ENCODE data around the gene SIPA1. TPM values are rescaled to one million over a fixed set of nuclear protein-coding genes. Genes with fewer than 3 reads are reported as not detected.

SIPA1 gene
- total RNA-seq, 1 experiment from 2014 or later = 105 TPM

- POLR2A ChIA-PET = interaction anchor here (1.0 to 1.4 kb wide), 2 partner anchors 36 to 57 kb away, joined by 3 read pairs; partner anchors contain the start of gene PCNX3
- H3K36me3 ChIP-seq (ENCODE audit: control insufficient read depth in 1 of 2, insufficient read depth in 2 of 2, low read length in 2 of 2) = peaks cover 11 to 20% of the 10 kb centered on the region in 2 experiments; a peak in 2 of 4 replicates
Observed at GRCh38 chr11:65651339-65651588, 13.4 kb downstream of the SIPA1 start.

DNA sequence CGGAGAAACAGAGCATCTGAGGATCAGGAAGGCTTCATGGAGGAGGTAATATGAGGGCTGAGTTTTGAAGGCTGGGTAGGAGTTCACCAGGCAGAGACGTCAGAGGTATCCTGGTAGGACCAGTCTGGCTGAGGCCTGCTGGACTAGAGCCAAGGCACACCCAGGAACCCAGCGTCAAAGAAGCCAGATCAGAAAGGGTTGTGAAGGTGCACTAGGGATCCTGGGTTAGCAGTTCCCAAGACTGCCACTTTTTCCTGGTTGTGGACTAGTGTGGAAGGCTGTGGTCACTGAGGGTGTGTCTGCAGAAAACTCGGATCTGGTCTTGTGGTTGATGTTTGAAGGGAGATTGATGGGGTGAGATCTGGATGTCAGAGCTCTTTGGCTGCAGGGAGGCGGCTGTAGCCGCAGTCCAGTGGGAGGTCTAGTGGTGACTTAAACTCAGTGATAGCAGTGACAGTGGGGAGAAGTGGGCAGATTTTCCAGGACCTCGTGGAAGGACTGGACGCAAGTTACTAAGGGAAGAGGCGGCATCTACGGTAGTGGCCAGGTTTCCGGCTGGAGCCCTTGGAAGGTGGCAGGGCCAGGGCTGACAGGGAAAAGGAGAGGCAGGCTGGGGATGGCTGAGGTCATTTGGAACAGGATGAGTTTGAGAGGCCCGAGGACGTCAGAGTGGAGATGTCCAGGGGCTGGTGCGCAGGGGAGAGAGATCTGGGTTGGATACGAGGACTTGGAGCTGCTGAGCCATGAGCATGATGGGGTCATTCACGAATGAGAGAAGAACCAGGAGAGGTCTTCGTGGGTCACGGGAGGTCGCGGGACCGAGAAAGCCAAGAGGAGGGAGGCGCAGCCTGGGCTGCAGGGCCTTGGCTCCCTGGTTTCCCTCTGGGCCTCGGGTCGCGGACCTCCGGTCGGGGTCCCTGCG lies 13.9 kb downstream of the SIPA1 start:
- ATAC-seq (0 out of 2 replicates have a peak, but pooled peaks have one; percentile 5), DNase-seq (ENCODE audit: low read depth, low spot score) (no peak)
- H3K27ac ChIP-seq (ENCODE audit: low read depth, low read length) = peak overlapping the region; percentile 96
- H3K9me2 ChIP-seq (ENCODE audit: insufficient read depth) = no peaks in the 10 kb centered on the region
- H2AFZ ChIP-seq (ENCODE audit: low read depth, low read length, poor library complexity, severe bottlenecking) = no peak overlapping the region
- no peaks in the 10 kb centered on the region for H3K9me3 ChIP-seq (ENCODE audit: control insufficient read depth in 1 of 2, insufficient read depth in 1 of 2, low read depth in 1 of 2, low read length in 2 of 2)
- peaks cover 13 to 23% of the 10 kb centered on the region in 2 experiments; a peak in 2 of 4 replicates for H3K36me3 ChIP-seq (ENCODE audit: control insufficient read depth in 1 of 2, insufficient read depth in 2 of 2, low read length in 2 of 2)
- TF ChIP-seq RAD21 (IDR thresholded peaks at IDR 0.05; ENCODE audit: low read depth) (no peak), POLR2AphosphoS5 (IDR thresholded peaks at IDR 0.05; ENCODE audit: low read depth, low read length) (peak; percentile 48; the same call in 1 of the 2 replicates)
- RAD21 ChIA-PET (ENCODE audit: low non-redundant PET in 1 of 2, low total read pairs in 2 of 2, uncharacterized antibody in 2 of 2, unreplicated experiment in 2 of 2) = no interaction called here
- CTCF ChIA-PET = no interaction called here
- peak overlapping the region; percentile 51 to 62 for H3K4me3 ChIP-seq (replicated peaks in 1 of 2; ENCODE audit: low read depth in 1 of 2, low read length in 2 of 2)
- H3K4me2 ChIP-seq (ENCODE audit: low read length) = peak overlapping the region; percentile 93
- peak overlapping the region; percentile 80 for H3K9ac ChIP-seq (ENCODE audit: low read length)
- intact Hi-C loops (cut with micrococcal nuclease) = no loop called here
- no TSS peak for BruUV-seq (replicated peaks)
- POLR2A ChIA-PET = interaction anchor here (1.0 to 2.6 kb wide), 6 partner anchors 10 to 208 kb away, joined by 3 to 24 read pairs (median 3); partner anchors contain the start of genes PCNX3, RELA and SIPA1
- peaks cover 6% of the 10 kb centered on the region; the same call in 1 of the 2 replicates for H3K79me2 ChIP-seq (ENCODE audit: insufficient read depth, low read length)
- no peaks in the 10 kb centered on the region for H3K27me3 ChIP-seq (ENCODE audit: insufficient read depth, low read length)
- peaks cover 38 to 62% of the 10 kb centered on the region in 2 experiments for H3K4me1 ChIP-seq (ENCODE audit: control insufficient read depth in 1 of 2, insufficient read depth in 2 of 2, low read length in 2 of 2)
- no peaks in the 10 kb centered on the region for H4K20me1 ChIP-seq (ENCODE audit: insufficient read depth)

More at GRCh38 chr11:65651339-65651588, 13.4 kb downstream of the SIPA1 start:
- peak overlapping the region; percentile 93 for H3K4me2 ChIP-seq (ENCODE audit: low read length)
- peaks cover 40 to 66% of the 10 kb centered on the region in 2 experiments for H3K4me1 ChIP-seq (ENCODE audit: control insufficient read depth in 1 of 2, insufficient read depth in 2 of 2, low read length in 2 of 2)
- peak overlapping the region; percentile 96 for H3K27ac ChIP-seq (ENCODE audit: low read depth, low read length)
- no peaks in the 10 kb centered on the region for H3K9me2 ChIP-seq (ENCODE audit: insufficient read depth)
- no peaks in the 10 kb centered on the region for H3K27me3 ChIP-seq (ENCODE audit: insufficient read depth, low read length)
- CTCF ChIA-PET = no interaction called here
- RAD21 ChIA-PET (ENCODE audit: low non-redundant PET in 1 of 2, low total read pairs in 2 of 2, uncharacterized antibody in 2 of 2, unreplicated experiment in 2 of 2) = no interaction called here
- H3K9me3 ChIP-seq (ENCODE audit: control insufficient read depth in 1 of 2, insufficient read depth in 1 of 2, low read depth in 1 of 2, low read length in 2 of 2) = no peaks in the 10 kb centered on the region
- no peaks in the 10 kb centered on the region for H4K20me1 ChIP-seq (ENCODE audit: insufficient read depth)
- 0 out of 4 replicates have a peak overlapping the region, but pooled peaks of 1 of the 2 experiments have one; percentile 62 for H3K4me3 ChIP-seq (replicated peaks in 1 of 2; ENCODE audit: low read depth in 1 of 2, low read length in 2 of 2)
- no peak for ATAC-seq
- DNase-seq (ENCODE audit: low read depth, low spot score) = no peak
- intact Hi-C loops (cut with micrococcal nuclease) = no loop called here
- no TSS peak for BruUV-seq (replicated peaks)
- peak overlapping the region; percentile 80 for H3K9ac ChIP-seq (ENCODE audit: low read length)
- no peak for TF ChIP-seq SRF (IDR thresholded peaks at IDR 0.05; ENCODE audit: low read depth)
- no peak for TF ChIP-seq MAX (IDR thresholded peaks at IDR 0.05)
- no peak for TF ChIP-seq POLR2AphosphoS5 (IDR thresholded peaks at IDR 0.05; ENCODE audit: low read depth, low read length)
- TF ChIP-seq SP1 (IDR thresholded peaks at IDR 0.05; ENCODE audit: low read depth) = no peak
- H3K79me2 ChIP-seq (ENCODE audit: insufficient read depth, low read length) = peaks cover 3% of the 10 kb centered on the region; the same call in 1 of the 2 replicates
- no peak overlapping the region for H2AFZ ChIP-seq (ENCODE audit: low read depth, low read length, poor library complexity, severe bottlenecking)

Data from HCT116 (cell line).